ENCODE data around the gene ANKRD11.

Gene ANKRD11

DNA sequence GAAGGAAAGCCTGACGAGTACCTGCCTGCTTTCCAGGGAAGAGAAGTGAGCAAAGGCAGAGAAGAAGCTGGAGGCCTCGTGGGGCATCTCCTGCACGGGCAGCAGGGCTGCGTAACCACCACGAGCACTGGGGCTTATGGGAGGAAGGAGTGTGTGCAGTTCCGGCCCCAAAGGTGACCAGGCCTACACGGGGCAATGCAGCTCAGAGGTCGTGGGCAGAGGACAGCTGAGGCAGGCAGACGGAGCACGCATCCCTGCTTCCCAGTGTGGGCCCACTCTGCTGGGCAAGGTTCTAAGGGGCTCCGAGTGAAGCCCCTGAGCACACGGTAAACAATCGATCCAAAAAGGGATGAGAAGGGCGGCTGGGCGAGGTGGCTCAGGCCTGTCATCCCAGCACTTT lies 109.7 kb downstream of the ANKRD11 start:
- no peak for TF ChIP-seq POLR2AphosphoS5 (IDR thresholded peaks at IDR 0.05; ENCODE audit: low read depth, low read length)
- no peak for TF ChIP-seq FOXP2 (optimal IDR thresholded peaks at IDR 0.05; ENCODE audit: borderline replicate concordance, extremely low read depth, extremely low read length, insufficient read depth)
- TF ChIP-seq TAF1 (IDR thresholded peaks at IDR 0.05; ENCODE audit: borderline replicate concordance, insufficient read depth, low read length) = no peak
- no peak for TF ChIP-seq SIN3A (IDR thresholded peaks at IDR 0.05; ENCODE audit: borderline replicate concordance, insufficient read depth, low read length)
- TF ChIP-seq, protein P1, sequence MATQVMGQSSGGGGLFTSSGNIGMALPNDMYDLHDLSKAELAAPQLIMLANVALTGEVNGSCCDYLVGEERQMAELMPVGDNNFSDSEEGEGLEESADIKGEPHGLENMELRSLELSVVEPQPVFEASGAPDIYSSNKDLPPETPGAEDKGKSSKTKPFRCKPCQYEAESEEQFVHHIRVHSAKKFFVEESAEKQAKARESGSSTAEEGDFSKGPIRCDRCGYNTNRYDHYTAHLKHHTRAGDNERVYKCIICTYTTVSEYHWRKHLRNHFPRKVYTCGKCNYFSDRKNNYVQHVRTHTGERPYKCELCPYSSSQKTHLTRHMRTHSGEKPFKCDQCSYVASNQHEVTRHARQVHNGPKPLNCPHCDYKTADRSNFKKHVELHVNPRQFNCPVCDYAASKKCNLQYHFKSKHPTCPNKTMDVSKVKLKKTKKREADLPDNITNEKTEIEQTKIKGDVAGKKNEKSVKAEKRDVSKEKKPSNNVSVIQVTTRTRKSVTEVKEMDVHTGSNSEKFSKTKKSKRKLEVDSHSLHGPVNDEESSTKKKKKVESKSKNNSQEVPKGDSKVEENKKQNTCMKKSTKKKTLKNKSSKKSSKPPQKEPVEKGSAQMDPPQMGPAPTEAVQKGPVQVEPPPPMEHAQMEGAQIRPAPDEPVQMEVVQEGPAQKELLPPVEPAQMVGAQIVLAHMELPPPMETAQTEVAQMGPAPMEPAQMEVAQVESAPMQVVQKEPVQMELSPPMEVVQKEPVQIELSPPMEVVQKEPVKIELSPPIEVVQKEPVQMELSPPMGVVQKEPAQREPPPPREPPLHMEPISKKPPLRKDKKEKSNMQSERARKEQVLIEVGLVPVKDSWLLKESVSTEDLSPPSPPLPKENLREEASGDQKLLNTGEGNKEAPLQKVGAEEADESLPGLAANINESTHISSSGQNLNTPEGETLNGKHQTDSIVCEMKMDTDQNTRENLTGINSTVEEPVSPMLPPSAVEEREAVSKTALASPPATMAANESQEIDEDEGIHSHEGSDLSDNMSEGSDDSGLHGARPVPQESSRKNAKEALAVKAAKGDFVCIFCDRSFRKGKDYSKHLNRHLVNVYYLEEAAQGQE (IDR thresholded peaks at IDR 0.05; ENCODE audit: insufficient read depth in 1 of 2, low read depth in 2 of 2, low read length in 2 of 2) = no peak

DNA sequence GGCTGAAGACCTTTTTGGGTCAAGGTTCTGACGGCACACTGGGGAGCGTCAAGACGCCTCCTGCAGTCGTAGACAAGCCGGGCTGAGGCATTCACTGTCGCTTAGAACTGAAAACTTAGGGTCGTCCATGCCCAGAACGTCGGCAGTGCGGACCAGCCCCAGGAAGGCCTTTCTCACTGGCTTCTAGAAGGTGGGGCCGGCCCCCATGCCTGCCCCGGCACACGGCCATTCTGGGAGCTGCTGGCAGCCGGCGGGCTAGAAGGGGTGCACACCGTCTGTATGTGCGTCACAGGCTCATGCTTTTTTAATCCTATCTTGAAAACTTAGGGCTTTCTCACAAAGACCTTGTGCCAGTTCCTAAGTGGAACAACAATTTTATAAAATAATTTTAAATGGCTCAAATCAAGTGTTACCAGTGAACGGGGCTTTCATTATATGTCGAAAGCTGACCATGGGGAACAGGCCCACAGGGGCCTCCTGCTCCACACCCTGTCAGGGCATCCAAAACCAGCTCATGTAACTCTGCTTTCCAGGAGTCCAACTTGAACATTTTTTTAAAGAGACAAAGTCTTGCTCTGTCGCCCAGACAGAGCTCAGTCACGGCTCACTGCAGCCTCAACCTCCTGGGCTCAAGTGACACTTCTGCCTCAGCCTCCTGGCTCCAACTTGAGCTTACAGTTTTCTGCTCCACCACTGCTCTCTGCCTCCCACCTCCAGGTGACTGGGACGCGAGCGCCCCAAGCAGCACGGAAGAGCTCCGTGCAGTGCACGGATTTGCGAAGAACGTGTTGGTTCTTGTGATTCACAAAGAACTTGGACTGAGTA lies 111.2 kb downstream of the ANKRD11 start:
- TF ChIP-seq, protein P1 (IDR thresholded peaks at IDR 0.05; ENCODE audit: insufficient read depth in 1 of 2, low read depth in 2 of 2, low read length in 2 of 2) = no peak
- TF ChIP-seq SIN3A (IDR thresholded peaks at IDR 0.05; ENCODE audit: borderline replicate concordance, insufficient read depth, low read length) (no peak), POLR2AphosphoS5 (IDR thresholded peaks at IDR 0.05; ENCODE audit: low read depth, low read length) (no peak), TAF1 (IDR thresholded peaks at IDR 0.05; ENCODE audit: borderline replicate concordance, insufficient read depth, low read length) (no peak), FOXP2 (optimal IDR thresholded peaks at IDR 0.05; ENCODE audit: borderline replicate concordance, extremely low read depth, extremely low read length, insufficient read depth) (no peak)

DNA sequence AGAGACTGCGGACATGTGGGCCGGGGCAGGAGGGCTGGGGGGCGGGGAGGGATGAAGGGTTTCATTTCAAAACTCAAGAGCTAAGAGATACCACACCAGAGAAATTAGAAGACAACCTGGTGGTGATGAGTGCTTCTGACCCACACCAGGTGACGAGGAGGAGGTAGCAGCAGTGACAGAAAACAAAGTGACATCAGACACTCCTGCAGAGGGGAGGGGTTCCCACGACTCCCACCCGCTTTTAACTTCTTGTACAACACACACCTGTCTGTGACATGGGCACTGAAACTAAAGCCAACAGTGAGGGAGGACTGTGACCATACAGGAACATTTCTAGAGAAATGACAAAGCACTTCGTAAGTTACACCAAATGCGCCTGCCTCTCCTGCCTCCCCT lies 112.9 kb downstream of the ANKRD11 start:
- TF ChIP-seq FOXP2 (optimal IDR thresholded peaks at IDR 0.05; ENCODE audit: borderline replicate concordance, extremely low read depth, extremely low read length, insufficient read depth) = no peak
- TF ChIP-seq POLR2AphosphoS5 (IDR thresholded peaks at IDR 0.05; ENCODE audit: low read depth, low read length) = no peak
- no peak for TF ChIP-seq TAF1 (IDR thresholded peaks at IDR 0.05; ENCODE audit: borderline replicate concordance, insufficient read depth, low read length)
- TF ChIP-seq, protein P1 (IDR thresholded peaks at IDR 0.05; ENCODE audit: insufficient read depth in 1 of 2, low read depth in 2 of 2, low read length in 2 of 2) = no peak
- TF ChIP-seq SIN3A (IDR thresholded peaks at IDR 0.05; ENCODE audit: borderline replicate concordance, insufficient read depth, low read length) = no peak

DNA sequence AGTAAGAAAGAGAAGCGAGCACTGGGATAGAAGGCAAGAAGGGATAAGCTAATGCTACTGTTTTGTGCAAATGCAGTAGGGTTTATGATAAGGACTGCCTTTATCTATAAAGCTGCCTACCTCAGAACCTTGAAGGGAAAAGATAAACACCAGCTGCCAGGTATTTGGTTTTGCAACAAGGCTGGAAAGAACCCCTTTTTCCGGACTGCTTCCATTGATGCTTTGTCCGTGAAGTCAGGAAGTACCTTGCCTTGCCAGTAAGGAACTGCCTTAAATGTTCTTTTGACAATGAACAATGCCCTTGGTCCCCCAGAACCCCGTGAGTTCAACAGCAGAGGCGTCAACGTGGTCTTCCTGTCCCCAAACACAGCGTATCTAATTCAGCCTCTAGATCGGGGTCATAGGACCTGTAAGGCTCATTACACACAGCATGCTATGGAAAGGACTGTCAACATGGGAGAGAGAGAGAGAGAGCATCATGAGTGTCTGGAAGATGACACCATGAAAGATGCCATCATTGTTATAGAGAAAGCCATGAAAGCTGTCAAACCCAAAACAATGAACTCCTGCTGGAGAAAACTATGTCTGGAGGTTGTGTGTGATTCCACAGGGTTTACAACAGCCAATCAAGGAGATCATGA lies 113.4 kb downstream of the ANKRD11 start:
- no peak for TF ChIP-seq FOXP2 (optimal IDR thresholded peaks at IDR 0.05; ENCODE audit: borderline replicate concordance, extremely low read depth, extremely low read length, insufficient read depth)
- no peak for TF ChIP-seq SIN3A (IDR thresholded peaks at IDR 0.05; ENCODE audit: borderline replicate concordance, insufficient read depth, low read length)
- TF ChIP-seq, protein P1 (IDR thresholded peaks at IDR 0.05; ENCODE audit: insufficient read depth in 1 of 2, low read depth in 2 of 2, low read length in 2 of 2) = no peak
- TF ChIP-seq TAF1 (IDR thresholded peaks at IDR 0.05; ENCODE audit: borderline replicate concordance, insufficient read depth, low read length) = no peak
- no peak for TF ChIP-seq POLR2AphosphoS5 (IDR thresholded peaks at IDR 0.05; ENCODE audit: low read depth, low read length)
